OCI-LY7 (cell line): ENCODE measurements around the gene SYNGR3.

ENCODE experiments used
- EZH2phosphoT487 ChIP-seq: fragments of 200-600 bp; sonication (generic); IDR thresholded peaks from 2 replicates; pipeline ENCODE4 v1.6.1; 2018; ENCODE audit warnings: low read depth, borderline replicate concordance, mild to moderate bottlenecking, mixed run types, antibody characterized with exemption, low read length, moderate library complexity, mixed read lengths
- TF ChIP-seq, protein P1 (sequence below): fragments of 200-600 bp; sonication (generic); conservative IDR thresholded peaks from 2 replicates; pipeline ENCODE4 v1.5.1; 2014; ENCODE audit warnings: mild to moderate bottlenecking, antibody characterized with exemption, low read length, moderate library complexity, mixed read lengths

DNA sequence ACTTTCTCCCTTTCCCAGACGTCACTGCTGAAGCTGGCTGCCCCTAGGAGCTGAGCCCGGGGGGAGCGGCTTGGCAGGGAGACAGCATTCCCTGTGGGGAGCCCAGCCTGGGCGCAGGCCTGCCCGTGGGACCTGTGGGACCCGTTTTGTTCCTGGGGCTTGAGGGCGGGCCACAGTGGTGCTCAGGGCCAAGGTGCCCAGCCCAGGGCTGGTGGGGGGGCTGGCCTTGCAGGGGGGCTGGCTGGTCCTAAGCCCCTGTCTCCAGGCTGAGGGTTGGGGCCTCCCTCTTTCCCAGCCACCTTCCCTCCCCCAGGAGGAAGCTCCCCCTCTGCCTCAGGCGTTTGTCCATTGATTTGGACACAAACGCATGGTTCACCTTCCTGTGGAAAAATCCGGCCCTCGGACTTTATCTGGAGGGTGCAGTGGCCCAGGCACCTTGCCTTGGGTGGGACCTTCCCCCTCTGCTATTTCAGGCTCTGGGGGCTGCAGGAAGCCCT is 41.4 kb downstream of the SYNGR3 start:
- TF ChIP-seq, protein P1, sequence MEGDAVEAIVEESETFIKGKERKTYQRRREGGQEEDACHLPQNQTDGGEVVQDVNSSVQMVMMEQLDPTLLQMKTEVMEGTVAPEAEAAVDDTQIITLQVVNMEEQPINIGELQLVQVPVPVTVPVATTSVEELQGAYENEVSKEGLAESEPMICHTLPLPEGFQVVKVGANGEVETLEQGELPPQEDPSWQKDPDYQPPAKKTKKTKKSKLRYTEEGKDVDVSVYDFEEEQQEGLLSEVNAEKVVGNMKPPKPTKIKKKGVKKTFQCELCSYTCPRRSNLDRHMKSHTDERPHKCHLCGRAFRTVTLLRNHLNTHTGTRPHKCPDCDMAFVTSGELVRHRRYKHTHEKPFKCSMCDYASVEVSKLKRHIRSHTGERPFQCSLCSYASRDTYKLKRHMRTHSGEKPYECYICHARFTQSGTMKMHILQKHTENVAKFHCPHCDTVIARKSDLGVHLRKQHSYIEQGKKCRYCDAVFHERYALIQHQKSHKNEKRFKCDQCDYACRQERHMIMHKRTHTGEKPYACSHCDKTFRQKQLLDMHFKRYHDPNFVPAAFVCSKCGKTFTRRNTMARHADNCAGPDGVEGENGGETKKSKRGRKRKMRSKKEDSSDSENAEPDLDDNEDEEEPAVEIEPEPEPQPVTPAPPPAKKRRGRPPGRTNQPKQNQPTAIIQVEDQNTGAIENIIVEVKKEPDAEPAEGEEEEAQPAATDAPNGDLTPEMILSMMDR = no peak
- TF ChIP-seq EZH2phosphoT487 = no peak
